Activated naive CD8-positive, alpha-beta T cell treated with anti-CD3 and anti-CD28 coated beads for 36 hours (primary cell): ENCODE measurements around the gene EMD. TPM values are rescaled to one million over a fixed set of nuclear protein-coding genes. Genes with fewer than 3 reads are reported as not detected.

ENCODE experiments used
- DNase-seq: peaks from one replicate; pipeline ENCODE4 v3.0.0; 2021
- H3K27ac Mint-ChIP-seq: one replicate; pipeline ENCODE4 v1.8.0; 2022; ENCODE audit warnings: mild to moderate bottlenecking, moderate library complexity, mixed read lengths
- H3K27me3 Mint-ChIP-seq: one replicate; pipeline ENCODE4 v1.8.0; 2022; ENCODE audit warnings: mild to moderate bottlenecking, mixed read lengths
- H3K36me3 Mint-ChIP-seq: one replicate; pipeline ENCODE4 v1.8.0; 2021; ENCODE audit warnings: mild to moderate bottlenecking, mixed read lengths
- H3K4me1 Mint-ChIP-seq: one replicate; pipeline ENCODE4 v1.8.0; 2021; ENCODE audit warnings: mixed read lengths
- H3K4me3 Mint-ChIP-seq: one replicate; pipeline ENCODE4 v1.8.0; 2022; ENCODE audit warnings: mild to moderate bottlenecking, moderate library complexity, mixed read lengths
- H3K9me3 Mint-ChIP-seq: one replicate; pipeline ENCODE4 v1.8.0; 2022; ENCODE audit warnings: mixed read lengths
- total RNA-seq, 2 experiments: library from RNA; stranded (reverse); gene quantifications; one replicate each; pipeline ENCODE4 v1.2.3, GENCODE V29; 2021

Gene EMD
- total RNA-seq, 2 experiments from 2014 or later = 110 to 112 TPM

GRCh38 chrX:154403858-154404257 lies 24.8 kb downstream of the EMD start:
- Mint-ChIP-seq H3K4me3 (no peak overlapping the region), H3K27ac (no peak overlapping the region), H3K9me3 (no peaks in the 10 kb centered on the region), H3K4me1 (peaks cover 17% of the 10 kb centered on the region), H3K27me3 (peaks cover 8% of the 10 kb centered on the region), H3K36me3 (peaks cover 28% of the 10 kb centered on the region)
- no peak for DNase-seq

- Mint-ChIP-seq H3K4me3 (no peak overlapping the region), H3K9me3 (no peaks in the 10 kb centered on the region), H3K27ac (no peak overlapping the region), H3K4me1 (peaks cover 14% of the 10 kb centered on the region), H3K36me3 (peaks cover 19% of the 10 kb centered on the region), H3K27me3 (peaks cover 1% of the 10 kb centered on the region)
- DNase-seq = no peak
Observed at GRCh38 chrX:154404625-154405192, 25.6 kb downstream of the EMD start.

GRCh38 chrX:154408659-154409221 lies 29.6 kb downstream of the EMD start:
- Mint-ChIP-seq H3K27ac (peak overlapping the region; percentile 67), H3K9me3 (no peaks in the 10 kb centered on the region), H3K4me3 (peak overlapping the region; percentile 79)

GRCh38 chrX:154409222-154409871 lies 30.3 kb downstream of the EMD start, which contains the start of gene DNASE1L1:
Gene DNASE1L1, minus strand, starts transcription at chrX:154409254. Its CDS starts 3,686 bp downstream, at chrX:154405568.
- peaks cover 6% of the 10 kb centered on the region for H3K4me1 Mint-ChIP-seq
- no peaks in the 10 kb centered on the region for H3K9me3 Mint-ChIP-seq
- no peaks in the 10 kb centered on the region for H3K27me3 Mint-ChIP-seq
- peak within 1 kb of the TSS; percentile 79 for H3K4me3 Mint-ChIP-seq
- peaks cover 5% of the 10 kb centered on the region for H3K36me3 Mint-ChIP-seq
- peak within 1 kb of the TSS; percentile 67 for H3K27ac Mint-ChIP-seq
- peak; percentile 48 for DNase-seq

More at GRCh38 chrX:154408659-154409221, 29.6 kb downstream of the EMD start:
- no peaks in the 10 kb centered on the region for H3K27me3 Mint-ChIP-seq
- peaks cover 5% of the 10 kb centered on the region for H3K36me3 Mint-ChIP-seq
- DNase-seq = no peak
- H3K4me1 Mint-ChIP-seq = peaks cover 6% of the 10 kb centered on the region

- H3K27me3 Mint-ChIP-seq = no peaks in the 10 kb centered on the region
- peak; percentile 66 for DNase-seq
- peaks cover 6% of the 10 kb centered on the region for H3K4me1 Mint-ChIP-seq
- H3K36me3 Mint-ChIP-seq = peaks cover 5% of the 10 kb centered on the region
- no peaks in the 10 kb centered on the region for H3K9me3 Mint-ChIP-seq
- H3K4me3 Mint-ChIP-seq = peak overlapping the region; percentile 80
- peak overlapping the region; percentile 70 for H3K27ac Mint-ChIP-seq
Observed at GRCh38 chrX:154411981-154412340, 32.9 kb downstream of the EMD start.

GRCh38 chrX:154412468-154412867 lies 33.4 kb downstream of the EMD start:
- Mint-ChIP-seq H3K4me3 (peak overlapping the region; percentile 80), H3K4me1 (peaks cover 6% of the 10 kb centered on the region), H3K9me3 (no peaks in the 10 kb centered on the region), H3K27me3 (no peaks in the 10 kb centered on the region), H3K36me3 (peaks cover 5% of the 10 kb centered on the region), H3K27ac (peak overlapping the region; percentile 70)
- no peak for DNase-seq

DNA sequence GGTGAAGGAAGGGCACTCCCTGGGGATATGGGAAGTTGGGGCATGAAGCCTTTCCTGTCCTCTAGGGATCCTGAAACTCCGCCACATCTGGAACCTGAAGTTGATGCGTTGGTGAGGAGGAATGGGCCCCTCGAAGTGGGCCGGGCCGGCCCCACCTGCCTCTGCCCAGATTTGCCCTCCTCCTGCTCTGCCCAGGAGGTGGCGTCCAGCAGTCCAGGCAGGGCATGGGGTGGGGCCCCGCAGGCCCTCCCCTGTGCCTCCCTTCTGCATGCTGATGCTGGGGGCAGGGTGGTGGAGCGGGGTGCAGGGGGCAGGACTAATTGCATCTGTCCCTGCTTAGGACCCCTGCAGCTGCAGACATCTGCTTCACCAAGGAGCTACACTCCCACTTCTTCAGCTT lies 34.0 kb downstream of the EMD start:
- peak overlapping the region; percentile 70 for H3K27ac Mint-ChIP-seq
- H3K4me3 Mint-ChIP-seq = peak overlapping the region; percentile 80
- H3K9me3 Mint-ChIP-seq = no peaks in the 10 kb centered on the region
- no peaks in the 10 kb centered on the region for H3K27me3 Mint-ChIP-seq
- peaks cover 5% of the 10 kb centered on the region for H3K36me3 Mint-ChIP-seq
- peaks cover 6% of the 10 kb centered on the region for H3K4me1 Mint-ChIP-seq
- no peak for DNase-seq

- Mint-ChIP-seq H3K4me3 (no peak overlapping the region), H3K27me3 (no peaks in the 10 kb centered on the region), H3K4me1 (peaks cover 5% of the 10 kb centered on the region), H3K9me3 (no peaks in the 10 kb centered on the region), H3K36me3 (no peaks in the 10 kb centered on the region), H3K27ac (no peak overlapping the region)
- no peak for DNase-seq
Observed at GRCh38 chrX:154417157-154417556, 38.1 kb downstream of the EMD start.

DNA sequence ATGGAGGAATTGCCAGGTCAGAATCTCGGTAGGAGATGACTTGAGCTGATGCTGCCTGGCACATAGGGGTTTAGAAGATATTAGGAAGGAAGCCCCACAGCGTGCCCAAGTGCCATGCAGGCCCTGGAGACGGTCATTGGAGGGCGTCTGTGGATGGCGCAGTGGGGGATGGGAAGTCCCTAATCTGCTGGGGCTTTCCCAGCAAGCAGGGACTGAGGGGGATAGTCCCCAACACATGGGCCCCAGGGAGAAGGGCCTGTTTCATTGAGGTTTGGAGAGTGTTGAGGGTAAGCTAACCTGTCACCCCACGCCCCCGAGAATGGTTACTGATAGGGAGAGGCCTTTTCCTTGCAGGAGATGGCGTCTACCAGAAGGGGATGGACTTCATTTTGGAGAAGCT lies 40.1 kb downstream of the EMD start:
- H3K27me3 Mint-ChIP-seq = no peaks in the 10 kb centered on the region
- no peaks in the 10 kb centered on the region for H3K36me3 Mint-ChIP-seq
- no peaks in the 10 kb centered on the region for H3K9me3 Mint-ChIP-seq
- H3K27ac Mint-ChIP-seq = no peak overlapping the region
- no peak overlapping the region for H3K4me3 Mint-ChIP-seq
- peaks cover 2% of the 10 kb centered on the region for H3K4me1 Mint-ChIP-seq
- no peak for DNase-seq

DNA sequence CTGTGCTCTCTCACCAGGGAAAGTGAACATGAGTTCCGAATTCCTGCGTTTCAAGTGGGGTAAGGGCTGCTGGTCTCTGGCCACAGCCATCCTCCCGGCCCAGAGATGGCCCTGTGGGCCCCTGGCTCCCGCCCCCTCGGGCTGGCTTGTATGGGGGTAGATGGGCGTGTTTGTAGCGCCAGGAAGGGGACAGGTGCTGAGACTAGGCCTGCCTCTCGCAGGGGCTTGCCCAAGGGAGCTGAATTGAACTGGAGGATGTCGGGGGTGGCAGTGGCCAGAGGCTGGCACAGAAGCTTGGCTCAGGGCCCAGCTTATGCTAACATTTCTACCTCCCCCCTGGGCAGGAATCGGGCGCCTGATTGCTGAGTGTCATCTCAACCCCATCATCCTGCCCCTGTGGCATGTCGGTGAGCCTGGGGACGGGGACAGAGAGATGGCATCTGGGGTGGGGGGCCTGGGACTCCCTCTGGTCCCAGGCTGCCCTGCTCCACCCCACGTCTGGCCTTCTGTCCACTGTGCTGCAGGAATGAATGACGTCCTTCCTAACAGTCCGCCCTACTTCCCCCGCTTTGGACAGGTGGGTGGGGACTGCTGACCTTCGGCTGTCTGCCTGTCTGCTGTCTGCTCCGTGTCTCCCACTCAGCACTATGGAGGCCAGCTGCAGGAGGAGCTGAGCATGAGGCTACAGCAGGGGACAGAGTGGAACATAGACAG lies 40.8 kb downstream of the EMD start:
- Mint-ChIP-seq H3K36me3 (no peaks in the 10 kb centered on the region), H3K27me3 (no peaks in the 10 kb centered on the region), H3K9me3 (no peaks in the 10 kb centered on the region), H3K4me3 (no peak overlapping the region), H3K27ac (no peak overlapping the region), H3K4me1 (peaks cover 2% of the 10 kb centered on the region)
- DNase-seq = no peak

DNA sequence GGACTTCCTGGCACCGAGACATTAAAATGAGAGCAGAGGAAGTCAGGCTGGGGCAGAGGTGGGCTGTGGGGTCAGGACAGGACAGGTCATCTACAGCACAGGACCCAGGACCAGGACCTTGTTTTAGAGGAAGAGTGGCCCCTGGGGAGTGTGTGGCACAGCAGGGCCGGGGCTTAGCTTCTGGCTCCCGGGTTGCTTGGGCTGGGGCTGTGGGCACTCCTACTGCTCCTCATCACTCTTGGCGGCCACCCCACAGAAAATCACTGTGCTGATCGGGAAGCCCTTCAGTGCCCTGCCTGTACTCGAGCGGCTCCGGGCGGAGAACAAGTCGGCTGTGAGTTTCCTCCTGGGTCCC lies 41.3 kb downstream of the EMD start:
- Mint-ChIP-seq H3K4me3 (no peak overlapping the region), H3K4me1 (peaks cover 2% of the 10 kb centered on the region), H3K27ac (no peak overlapping the region), H3K36me3 (no peaks in the 10 kb centered on the region), H3K9me3 (no peaks in the 10 kb centered on the region), H3K27me3 (no peaks in the 10 kb centered on the region)
- no peak for DNase-seq

- Mint-ChIP-seq H3K27ac (no peak overlapping the region), H3K36me3 (no peaks in the 10 kb centered on the region), H3K4me1 (peaks cover 13% of the 10 kb centered on the region), H3K9me3 (no peaks in the 10 kb centered on the region), H3K4me3 (peak overlapping the region; percentile 79), H3K27me3 (no peaks in the 10 kb centered on the region)
- no peak for DNase-seq
Observed at GRCh38 chrX:154426916-154427770, 48.0 kb downstream of the EMD start.

DNA sequence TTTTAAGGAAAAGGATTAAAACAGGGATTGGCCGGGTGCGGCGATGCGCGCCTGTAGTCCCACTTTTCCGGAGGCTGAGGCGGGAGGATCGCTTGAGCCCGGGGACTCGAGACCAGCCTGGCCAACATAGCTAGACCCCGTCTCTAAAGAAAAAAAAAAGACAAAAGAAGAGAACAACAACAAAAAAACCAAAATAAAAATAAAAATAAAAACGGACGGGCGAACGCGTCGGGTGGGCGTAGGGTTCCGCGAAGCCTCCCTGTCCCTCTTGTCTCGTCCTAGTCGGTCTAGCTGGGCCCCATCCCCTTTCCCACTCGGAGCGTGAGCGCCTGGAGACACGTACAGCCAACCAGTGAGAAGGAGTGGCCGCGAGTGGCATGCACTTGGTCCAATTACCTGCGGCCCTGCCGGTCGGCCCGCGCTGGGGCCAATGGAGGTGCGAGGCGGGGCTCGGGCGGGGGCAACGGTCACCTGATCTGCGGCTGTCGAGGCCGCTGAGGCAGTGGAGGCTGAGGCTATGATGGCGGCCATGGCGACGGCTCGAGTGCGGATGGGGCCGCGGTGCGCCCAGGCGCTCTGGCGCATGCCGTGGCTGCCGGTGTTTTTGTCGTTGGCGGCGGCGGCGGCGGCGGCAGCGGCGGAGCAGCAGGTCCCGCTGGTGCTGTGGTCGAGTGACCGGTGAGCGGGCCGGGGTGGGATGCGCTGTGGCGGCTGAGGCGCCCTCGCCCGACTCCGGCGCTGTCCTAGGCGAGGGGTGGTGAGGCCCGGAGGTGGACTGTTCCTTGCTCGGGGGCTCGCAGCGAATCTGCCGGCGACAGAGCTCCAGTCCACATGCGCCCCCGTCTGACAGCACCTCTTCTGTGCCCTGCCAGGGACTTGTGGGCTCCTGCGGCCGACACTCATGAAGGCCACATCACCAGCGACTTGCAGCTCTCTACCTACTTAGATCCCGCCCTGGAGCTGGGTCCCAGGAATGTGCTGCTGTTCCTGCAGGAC lies 49.4 kb downstream of the EMD start, which contains the start of gene ATP6AP1:
Gene ATP6AP1 (plus strand): TSS at position 502 of the 996 bp plus-strand sequence. CDS start 16 bp downstream, at position 518.
- Mint-ChIP-seq H3K9me3 (no peaks in the 10 kb centered on the region), H3K4me1 (peaks cover 13% of the 10 kb centered on the region), H3K27ac (peak within 1 kb of the TSS; percentile 42), H3K27me3 (no peaks in the 10 kb centered on the region), H3K4me3 (peak within 1 kb of the TSS; percentile 79), H3K36me3 (no peaks in the 10 kb centered on the region)
- peak; percentile 91 for DNase-seq

GRCh38 chrX:154429711-154430110 lies 50.6 kb downstream of the EMD start:
- no peaks in the 10 kb centered on the region for H3K36me3 Mint-ChIP-seq
- DNase-seq = no peak
- peaks cover 13% of the 10 kb centered on the region for H3K4me1 Mint-ChIP-seq
- H3K27me3 Mint-ChIP-seq = no peaks in the 10 kb centered on the region
- no peaks in the 10 kb centered on the region for H3K9me3 Mint-ChIP-seq
- peak overlapping the region; percentile 39 for H3K27ac Mint-ChIP-seq
- H3K4me3 Mint-ChIP-seq = peak overlapping the region; percentile 79
